OCI-LY3 (cell line): ENCODE results near the gene ENPP1.

Experiments
- CTCF ChIP-seq: fragments of 200-600, 300-600 bp; sonication (generic); IDR thresholded peaks from 2 replicates; pipeline ENCODE4 v1.5.1; 2014; ENCODE audit warnings: antibody characterized with exemption, low read length, low read depth
- EZH2phosphoT487 ChIP-seq: fragments of 200-600 bp; shearing (Covaris generic); IDR thresholded peaks from 2 replicates; pipeline ENCODE4 v1.6.1; 2018; ENCODE audit warnings: antibody characterized with exemption, mixed run types, low read depth

GRCh38 chr6:131843768-131844167, 35.9 kb downstream of the ENPP1 start:
- TF ChIP-seq CTCF: no peak
- TF ChIP-seq EZH2phosphoT487: no peak
